ENCODE measurements around the gene NUDT21. TPM values are rescaled to one million over a fixed set of nuclear protein-coding genes. Genes with fewer than 3 reads are reported as not detected.

The NUDT21 gene
- total RNA-seq, 1 experiment from 2014 or later, result 83.4 TPM

DNA sequence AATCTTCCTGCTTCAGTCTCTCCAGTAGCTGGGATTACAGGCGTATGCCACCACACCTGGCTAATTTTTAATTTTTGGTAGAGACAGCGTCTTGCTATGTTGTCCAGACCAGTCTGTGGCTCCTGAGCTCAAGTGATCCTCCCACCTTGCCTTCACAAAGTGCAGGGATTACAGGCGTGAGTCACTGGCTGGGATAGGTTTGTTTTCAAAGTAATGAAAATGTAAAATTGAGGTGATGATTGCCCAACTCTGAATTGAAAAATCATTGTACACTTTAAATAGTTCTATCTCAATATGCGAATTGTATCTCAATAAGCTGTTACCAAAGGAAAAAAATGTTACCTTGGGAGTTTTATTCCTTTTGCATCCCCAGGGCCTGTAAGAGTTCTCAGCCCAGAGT, 24.5 kb downstream of the NUDT21 start:
- TF ChIP-seq, protein P1, sequence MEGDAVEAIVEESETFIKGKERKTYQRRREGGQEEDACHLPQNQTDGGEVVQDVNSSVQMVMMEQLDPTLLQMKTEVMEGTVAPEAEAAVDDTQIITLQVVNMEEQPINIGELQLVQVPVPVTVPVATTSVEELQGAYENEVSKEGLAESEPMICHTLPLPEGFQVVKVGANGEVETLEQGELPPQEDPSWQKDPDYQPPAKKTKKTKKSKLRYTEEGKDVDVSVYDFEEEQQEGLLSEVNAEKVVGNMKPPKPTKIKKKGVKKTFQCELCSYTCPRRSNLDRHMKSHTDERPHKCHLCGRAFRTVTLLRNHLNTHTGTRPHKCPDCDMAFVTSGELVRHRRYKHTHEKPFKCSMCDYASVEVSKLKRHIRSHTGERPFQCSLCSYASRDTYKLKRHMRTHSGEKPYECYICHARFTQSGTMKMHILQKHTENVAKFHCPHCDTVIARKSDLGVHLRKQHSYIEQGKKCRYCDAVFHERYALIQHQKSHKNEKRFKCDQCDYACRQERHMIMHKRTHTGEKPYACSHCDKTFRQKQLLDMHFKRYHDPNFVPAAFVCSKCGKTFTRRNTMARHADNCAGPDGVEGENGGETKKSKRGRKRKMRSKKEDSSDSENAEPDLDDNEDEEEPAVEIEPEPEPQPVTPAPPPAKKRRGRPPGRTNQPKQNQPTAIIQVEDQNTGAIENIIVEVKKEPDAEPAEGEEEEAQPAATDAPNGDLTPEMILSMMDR (IDR thresholded peaks at IDR 0.05; ENCODE audit: unreplicated experiment), result no peak
- Mint-ChIP-seq H3K4me3 (ENCODE audit: unreplicated experiment) (peak overlapping the region; percentile 91), H3K36me3 (ENCODE audit: insufficient read depth, unreplicated experiment) (peaks cover 21% of the 10 kb centered on the region), H3K4me1 (ENCODE audit: insufficient read depth, unreplicated experiment) (peaks cover 32% of the 10 kb centered on the region), H3K9me3 (ENCODE audit: unreplicated experiment) (no peaks in the 10 kb centered on the region), H3K27me3 (ENCODE audit: insufficient read depth, unreplicated experiment) (no peaks in the 10 kb centered on the region), H3K27ac (ENCODE audit: low read depth, unreplicated experiment) (peak overlapping the region; percentile 22)
- intact Hi-C loops (cut with micrococcal nuclease), result loop anchor here (2.0 to 10.0 kb wide), 2 partner anchors 24 to 92 kb away; partner anchors contain the start of genes NUDT21 and OGFOD1
- CTCF ChIA-PET, result interaction anchor here (0.6 kb wide), 1 partner anchor 581 kb away, joined by 3 read pairs; no protein-coding TSS in a partner anchor
- peak; percentile 71 for DNase-seq (ENCODE audit: unreplicated experiment)
- POLR2A ChIA-PET, result interaction anchor here (0.6 to 3.8 kb wide), 16 partner anchors 8 to 507 kb away, joined by 3 to 34 read pairs (median 4); partner anchors contain the start of genes NUDT21 and OGFOD1
- no TSS peak for BruUV-seq (replicated peaks)

DNA sequence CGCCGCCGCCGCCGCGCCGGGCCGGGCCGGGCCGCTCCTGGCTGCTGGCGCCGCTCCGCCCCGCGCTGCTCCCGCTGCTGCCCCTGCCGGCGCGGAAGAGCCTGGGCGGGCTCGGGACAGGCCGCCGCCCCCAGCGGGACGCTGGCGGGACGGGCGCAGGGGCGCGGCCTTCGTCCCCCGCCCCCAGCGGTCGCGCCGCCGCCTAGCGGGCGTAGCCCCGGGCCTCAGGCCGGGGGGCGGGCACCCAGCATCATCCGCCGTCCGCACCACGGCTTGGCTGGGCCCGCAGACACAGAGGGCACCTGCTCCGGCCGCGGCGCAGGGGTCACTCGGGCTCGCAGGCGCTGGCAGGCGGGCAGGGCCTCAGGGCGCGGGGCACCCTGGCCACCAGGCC, 25.7 kb downstream of the NUDT21 start, which contains the start of gene AMFR:
TSS of gene AMFR (minus strand) at position 107 of the 394 bp plus-strand sequence. CDS start 218 bp downstream, outside the sequence.
- Mint-ChIP-seq H3K9me3 (ENCODE audit: unreplicated experiment) (no peaks in the 10 kb centered on the region), H3K27ac (ENCODE audit: low read depth, unreplicated experiment) (peak within 1 kb of the TSS; percentile 87), H3K36me3 (ENCODE audit: insufficient read depth, unreplicated experiment) (peaks cover 10% of the 10 kb centered on the region), H3K4me1 (ENCODE audit: insufficient read depth, unreplicated experiment) (peaks cover 35% of the 10 kb centered on the region), H3K27me3 (ENCODE audit: insufficient read depth, unreplicated experiment) (no peaks in the 10 kb centered on the region), H3K4me3 (ENCODE audit: unreplicated experiment) (peak within 1 kb of the TSS; percentile 91)
- intact Hi-C loops (cut with micrococcal nuclease), result loop anchor here (10.0 kb wide), 1 partner anchor 91 kb away; no protein-coding TSS in a partner anchor
- POLR2A ChIA-PET, result interaction anchor here (3.4 kb wide), 1 partner anchor 25 kb away, joined by 34 read pairs; the partner anchor contains the start of genes NUDT21 and OGFOD1
- TF ChIP-seq, protein P1 (IDR thresholded peaks at IDR 0.05; ENCODE audit: unreplicated experiment), result peak; percentile 12
- BruUV-seq (replicated peaks), result no TSS peak
- peak; percentile 76 for DNase-seq (ENCODE audit: unreplicated experiment)
- CTCF ChIA-PET, result interaction anchor here (0.7 kb wide), 1 partner anchor 116 kb away, joined by 4 read pairs; no protein-coding TSS in a partner anchor

DNA sequence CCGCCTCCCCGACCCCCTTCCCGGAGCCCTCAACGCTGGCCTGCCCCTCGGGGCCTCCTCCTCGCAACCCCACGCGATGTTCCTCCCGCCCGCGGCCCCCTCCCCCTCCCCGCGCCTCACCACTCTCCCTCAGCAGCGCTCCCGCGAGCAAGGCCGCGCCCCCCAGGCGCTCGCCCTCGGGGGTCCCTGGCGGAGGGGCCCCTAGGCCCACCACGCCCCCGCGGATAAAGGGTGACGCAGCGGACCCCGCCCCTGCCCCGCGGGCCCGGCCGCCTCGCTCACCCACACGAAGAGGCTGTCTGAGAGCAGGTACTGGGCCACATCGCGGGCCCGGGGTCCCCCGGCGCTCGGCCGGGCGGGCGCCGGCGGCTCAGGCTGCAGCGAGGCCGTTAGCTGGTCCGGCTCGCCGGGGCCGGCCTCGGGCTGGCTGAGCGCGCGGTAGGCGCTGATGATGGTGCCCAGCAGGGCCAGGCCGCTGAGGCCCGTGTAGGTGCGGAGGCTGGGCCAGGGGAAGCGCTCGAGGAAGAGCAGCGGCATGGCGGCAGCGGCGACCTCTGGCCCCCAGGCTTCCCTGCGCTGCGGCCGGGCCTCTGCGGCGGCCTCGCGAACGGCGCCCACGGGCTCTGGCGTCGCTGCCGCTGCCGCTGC, 26.2 kb downstream of the NUDT21 start:
- intact Hi-C loops (cut with micrococcal nuclease), result loop anchor here (10.0 kb wide), 1 partner anchor 90 kb away; no protein-coding TSS in a partner anchor
- peak; percentile 22 for DNase-seq (ENCODE audit: unreplicated experiment)

More for the DNA sequence above, 26.2 kb downstream of the NUDT21 start:
- BruUV-seq (replicated peaks), result no TSS peak
- Mint-ChIP-seq H3K36me3 (ENCODE audit: insufficient read depth, unreplicated experiment) (peaks cover 5% of the 10 kb centered on the region), H3K4me3 (ENCODE audit: unreplicated experiment) (peak overlapping the region; percentile 91), H3K4me1 (ENCODE audit: insufficient read depth, unreplicated experiment) (peaks cover 40% of the 10 kb centered on the region), H3K9me3 (ENCODE audit: unreplicated experiment) (no peaks in the 10 kb centered on the region), H3K27ac (ENCODE audit: low read depth, unreplicated experiment) (peak overlapping the region; percentile 87), H3K27me3 (ENCODE audit: insufficient read depth, unreplicated experiment) (no peaks in the 10 kb centered on the region)
- ChIA-PET POLR2A (interaction anchor here (0.7 to 3.4 kb wide), 4 partner anchors 15 to 53 kb away, joined by 3 to 34 read pairs (median 14); partner anchors contain the start of genes NUDT21 and OGFOD1), CTCF (interaction anchor here (0.6 to 0.7 kb wide), 2 partner anchors 115 to 1545 kb away, joined by 4 read pairs; no protein-coding TSS in a partner anchor)
- TF ChIP-seq, protein P1 (IDR thresholded peaks at IDR 0.05; ENCODE audit: unreplicated experiment), result no peak

Measured in MCF 10A (cell line).